Activated gamma-delta T cell treated with anti-CD3 and anti-CD28 coated beads, Interleukin-2, amount 50 U/mL, for 16 hours (primary cell): ENCODE measurements around the gene CARNS1.
A peak's percentile ranks its signal among the peaks of the same experiment; 100 is the strongest.

Source experiments
- DNase-seq: peaks from one replicate; pipeline ENCODE4 v3.0.0-alpha.2; 2020; ENCODE audit warnings: low read depth

CARNS1 gene

DNA sequence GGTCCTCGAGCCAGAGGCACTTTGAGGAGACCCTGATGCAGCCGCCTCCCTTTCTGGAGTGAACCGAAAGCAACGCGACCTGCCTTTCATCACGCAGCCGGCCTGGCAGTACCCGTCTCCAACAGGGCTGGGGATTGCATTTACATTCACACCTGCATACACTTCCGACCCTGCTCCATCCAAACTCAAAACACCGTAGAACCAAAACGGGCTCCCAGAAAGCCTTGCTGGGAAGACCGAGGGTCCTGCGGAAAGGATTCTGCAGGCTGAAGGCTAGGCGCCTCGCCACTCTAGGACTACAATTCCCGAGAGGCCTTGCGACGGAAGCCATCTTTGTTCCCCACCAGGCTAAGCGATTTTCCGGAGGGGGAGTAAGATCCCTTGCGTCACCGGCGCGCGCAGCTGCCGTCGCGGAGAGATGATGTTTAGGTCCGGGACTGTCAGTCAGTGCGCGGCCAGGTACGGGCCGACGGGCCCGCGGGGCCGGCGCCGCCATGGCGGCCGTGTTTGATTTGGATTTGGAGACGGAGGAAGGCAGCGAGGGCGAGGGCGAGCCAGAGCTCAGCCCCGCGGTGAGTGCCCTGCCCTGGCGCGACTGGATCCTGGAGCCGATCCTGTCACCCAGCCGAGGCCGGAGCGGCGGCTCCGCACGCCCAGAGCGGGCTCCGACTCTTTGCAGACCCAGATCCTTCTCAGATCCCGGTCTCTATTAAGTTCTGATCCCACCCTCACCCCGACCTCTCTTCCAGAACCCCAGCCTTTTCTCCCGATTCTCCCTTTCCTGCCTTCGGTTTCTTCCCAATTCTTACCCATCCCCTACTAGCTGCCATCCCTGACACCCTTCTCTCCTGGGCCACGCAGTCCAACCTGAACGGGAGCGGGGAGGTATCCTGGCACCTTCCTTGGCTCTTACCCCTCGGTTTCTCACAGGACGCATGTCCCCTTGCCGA, 12.8 kb downstream of the CARNS1 start, which contains the start of gene RPS6KB2:
Gene RPS6KB2, plus strand, starts transcription at position 443 of the 950 bp plus-strand sequence. Its CDS starts 52 bp downstream, at position 495.
- peak; percentile 99 for DNase-seq

DNA sequence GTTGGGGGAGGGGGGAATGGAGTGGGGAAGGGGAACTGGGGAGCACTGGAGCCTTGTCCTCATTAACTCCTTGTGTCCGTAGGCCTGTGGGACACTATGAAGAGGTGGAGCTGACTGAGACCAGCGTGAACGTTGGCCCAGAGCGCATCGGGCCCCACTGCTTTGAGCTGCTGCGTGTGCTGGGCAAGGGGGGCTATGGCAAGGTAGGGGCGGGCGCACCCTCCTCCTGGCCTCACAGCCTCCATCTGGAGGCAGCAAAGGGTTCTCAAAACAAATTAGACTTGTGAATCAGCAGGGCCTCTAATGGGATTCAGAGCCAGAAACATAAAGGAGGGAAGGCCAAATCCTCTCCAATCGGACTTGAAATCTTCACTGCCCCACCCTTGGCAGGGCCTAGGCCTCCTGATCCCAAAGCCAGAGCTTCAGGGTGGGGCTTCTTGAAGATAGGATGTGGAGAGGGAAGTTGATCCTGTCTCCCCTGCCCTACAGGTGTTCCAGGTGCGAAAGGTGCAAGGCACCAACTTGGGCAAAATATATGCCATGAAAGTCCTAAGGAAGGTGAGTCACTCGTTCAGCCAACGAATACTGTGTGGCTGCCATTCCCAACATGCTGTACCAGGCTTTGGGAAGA, 13.7 kb downstream of the CARNS1 start:
- no peak for DNase-seq

DNA sequence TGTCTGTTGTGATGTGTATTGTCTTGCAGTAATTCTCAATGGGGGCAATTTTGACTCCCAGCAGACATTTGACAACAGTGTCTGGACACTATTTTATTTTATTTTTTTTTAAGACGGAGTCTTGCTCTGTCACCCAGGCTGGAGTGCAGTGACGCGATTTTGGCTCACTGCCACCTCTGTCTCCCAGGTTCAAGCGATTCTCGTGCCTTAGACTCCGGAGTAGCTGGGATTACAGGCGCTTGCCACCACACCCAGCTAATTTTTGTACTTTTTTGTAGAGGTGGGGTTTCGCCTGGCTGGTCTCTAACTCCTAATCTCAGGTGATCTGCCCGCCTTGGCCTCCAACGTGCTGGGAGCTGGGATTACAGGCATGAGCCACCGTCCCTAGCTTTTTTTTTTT, 14.2 kb downstream of the CARNS1 start:
- DNase-seq: no peak

DNA sequence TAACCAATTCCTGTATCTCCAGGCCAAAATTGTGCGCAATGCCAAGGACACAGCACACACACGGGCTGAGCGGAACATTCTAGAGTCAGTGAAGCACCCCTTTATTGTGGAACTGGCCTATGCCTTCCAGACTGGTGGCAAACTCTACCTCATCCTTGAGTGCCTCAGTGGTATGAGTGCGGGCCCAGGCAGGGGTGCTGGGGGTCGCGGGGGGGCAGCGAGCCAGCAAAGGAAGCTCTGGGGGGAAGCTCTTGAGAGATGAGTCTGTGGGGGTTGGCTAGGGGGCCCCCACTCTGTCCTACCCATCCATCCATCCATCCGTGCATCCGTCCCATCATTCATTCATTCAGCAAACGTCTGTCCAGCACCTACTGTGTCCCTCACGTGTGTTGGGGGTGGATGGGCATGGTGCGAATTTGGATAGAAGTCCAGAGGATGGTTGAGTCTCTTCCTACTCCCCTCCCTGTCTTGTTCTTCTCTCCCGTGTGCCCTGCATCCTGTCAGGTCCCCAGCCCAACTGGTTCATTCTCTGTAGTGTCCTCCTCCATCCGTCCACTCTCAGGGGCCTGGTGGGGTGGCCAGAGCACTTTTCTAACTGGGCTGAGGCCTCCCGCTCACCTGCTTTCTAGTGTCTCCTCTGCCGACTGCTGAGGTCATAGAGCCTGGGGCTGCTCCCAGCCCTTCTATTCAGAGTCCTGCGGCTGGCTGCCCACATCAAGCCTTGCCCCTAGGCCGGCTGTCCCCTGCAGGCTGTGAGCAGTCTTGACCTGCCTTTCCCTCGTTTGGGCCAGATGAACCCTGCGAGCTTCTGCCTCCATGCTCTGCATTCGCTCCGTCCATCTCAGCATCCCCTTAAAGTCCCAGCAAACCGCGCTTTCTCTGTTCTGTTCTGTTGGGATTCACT, 16.1 kb downstream of the CARNS1 start:
- no peak for DNase-seq

DNA sequence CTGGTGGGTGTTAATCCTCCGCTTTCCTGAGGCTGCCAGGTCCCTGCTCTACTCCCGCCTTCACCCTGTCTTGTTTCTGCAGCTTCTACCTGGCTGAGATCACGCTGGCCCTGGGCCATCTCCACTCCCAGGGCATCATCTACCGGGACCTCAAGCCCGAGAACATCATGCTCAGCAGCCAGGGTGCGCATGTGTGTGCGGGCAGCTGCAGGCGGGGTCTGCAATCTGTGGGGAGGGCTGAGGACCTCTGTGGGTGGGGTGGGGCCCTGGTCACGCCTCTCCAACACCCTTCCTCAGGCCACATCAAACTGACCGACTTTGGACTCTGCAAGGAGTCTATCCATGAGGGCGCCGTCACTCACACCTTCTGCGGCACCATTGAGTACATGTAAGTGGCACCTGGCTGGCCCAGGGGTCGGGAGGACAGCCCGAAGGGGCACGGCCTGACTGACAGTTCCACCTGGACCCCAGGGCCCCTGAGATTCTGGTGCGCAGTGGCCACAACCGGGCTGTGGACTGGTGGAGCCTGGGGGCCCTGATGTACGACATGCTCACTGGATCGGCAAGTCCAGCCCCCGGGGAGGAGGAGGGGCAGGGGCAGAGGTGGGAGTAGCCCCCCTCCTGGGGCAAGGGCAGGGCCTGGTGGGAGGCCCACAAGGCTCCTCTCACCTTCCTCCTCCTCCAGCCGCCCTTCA, 17.3 kb downstream of the CARNS1 start:
- DNase-seq: no peak

DNA sequence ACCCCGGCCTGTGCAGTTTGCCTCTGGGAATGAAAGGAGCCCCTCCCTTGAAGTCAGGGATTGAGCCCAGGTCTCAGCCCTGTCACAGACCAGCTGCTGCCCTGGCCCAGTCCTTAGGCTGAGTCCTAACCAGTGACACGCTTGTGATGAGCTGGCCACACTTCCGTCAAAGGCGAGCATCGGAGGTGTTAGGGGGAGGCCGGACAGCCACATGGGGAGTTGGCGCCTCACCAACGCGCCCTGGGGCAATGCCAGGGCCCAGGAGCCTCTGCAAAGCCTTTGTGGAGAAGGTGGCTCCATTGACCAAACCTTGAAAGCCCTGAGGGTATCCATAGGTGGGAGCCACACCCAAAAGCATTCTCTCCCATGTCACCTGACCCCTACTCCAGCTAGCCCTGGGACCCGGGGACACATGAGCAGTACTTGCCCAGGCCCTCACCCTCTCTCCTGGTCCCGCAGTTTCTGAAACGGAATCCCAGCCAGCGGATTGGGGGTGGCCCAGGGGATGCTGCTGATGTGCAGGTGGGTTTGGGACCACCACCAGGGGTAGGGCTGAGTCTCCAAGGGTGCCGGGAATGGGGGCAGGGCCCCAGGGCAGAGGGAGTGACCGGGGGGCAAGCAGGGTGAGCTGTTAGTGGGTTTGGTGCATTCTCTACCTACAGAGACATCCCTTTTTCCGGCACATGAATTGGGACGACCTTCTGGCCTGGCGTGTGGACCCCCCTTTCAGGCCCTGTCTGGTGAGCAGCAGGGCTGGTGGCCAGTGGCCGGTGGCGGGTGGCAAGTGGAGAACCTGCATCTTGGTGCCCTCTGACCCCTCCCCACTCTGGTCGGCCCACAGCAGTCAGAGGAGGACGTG, 18.3 kb downstream of the CARNS1 start:
- DNase-seq: no peak

DNA sequence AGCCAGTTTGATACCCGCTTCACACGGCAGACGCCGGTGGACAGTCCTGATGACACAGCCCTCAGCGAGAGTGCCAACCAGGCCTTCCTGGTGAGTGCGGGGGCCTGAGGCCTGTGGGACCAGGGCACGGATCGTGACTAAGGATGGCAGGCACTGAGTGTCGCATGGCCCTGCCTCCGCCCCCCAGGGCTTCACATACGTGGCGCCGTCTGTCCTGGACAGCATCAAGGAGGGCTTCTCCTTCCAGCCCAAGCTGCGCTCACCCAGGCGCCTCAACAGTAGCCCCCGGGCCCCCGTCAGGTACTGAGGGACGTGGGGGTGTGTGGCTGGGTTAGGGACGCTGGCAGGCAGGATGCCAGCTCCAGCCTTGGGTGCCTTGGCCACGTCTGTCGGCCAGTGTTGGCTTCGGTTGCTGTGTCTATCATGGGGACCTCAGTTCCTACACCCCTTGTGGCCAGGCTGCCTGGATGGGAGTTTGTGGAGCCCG, 19.0 kb downstream of the CARNS1 start:
- DNase-seq: no peak

DNA sequence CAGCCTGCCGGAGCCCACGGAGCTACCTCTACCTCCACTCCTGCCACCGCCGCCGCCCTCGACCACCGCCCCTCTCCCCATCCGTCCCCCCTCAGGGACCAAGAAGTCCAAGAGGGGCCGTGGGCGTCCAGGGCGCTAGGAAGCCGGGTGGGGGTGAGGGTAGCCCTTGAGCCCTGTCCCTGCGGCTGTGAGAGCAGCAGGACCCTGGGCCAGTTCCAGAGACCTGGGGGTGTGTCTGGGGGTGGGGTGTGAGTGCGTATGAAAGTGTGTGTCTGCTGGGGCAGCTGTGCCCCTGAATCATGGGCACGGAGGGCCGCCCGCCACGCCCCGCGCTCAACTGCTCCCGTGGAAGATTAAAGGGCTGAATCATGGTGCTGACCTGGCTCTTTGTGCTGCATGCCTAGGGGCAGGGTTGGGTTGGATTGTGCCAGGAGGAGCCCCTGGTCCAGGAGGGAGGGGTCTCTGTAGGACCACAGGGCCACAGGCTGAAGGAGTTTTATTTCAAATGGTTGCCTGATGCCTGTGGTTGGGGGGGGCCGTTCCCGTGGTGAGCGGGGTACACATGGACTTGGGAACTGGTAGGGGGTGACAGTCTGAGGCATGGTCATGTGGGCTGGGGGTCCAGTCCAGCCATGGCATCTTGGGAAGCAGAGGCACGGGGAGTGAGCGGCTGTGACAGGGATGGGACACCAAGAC, 19.7 kb downstream of the CARNS1 start:
- DNase-seq: no peak

DNA sequence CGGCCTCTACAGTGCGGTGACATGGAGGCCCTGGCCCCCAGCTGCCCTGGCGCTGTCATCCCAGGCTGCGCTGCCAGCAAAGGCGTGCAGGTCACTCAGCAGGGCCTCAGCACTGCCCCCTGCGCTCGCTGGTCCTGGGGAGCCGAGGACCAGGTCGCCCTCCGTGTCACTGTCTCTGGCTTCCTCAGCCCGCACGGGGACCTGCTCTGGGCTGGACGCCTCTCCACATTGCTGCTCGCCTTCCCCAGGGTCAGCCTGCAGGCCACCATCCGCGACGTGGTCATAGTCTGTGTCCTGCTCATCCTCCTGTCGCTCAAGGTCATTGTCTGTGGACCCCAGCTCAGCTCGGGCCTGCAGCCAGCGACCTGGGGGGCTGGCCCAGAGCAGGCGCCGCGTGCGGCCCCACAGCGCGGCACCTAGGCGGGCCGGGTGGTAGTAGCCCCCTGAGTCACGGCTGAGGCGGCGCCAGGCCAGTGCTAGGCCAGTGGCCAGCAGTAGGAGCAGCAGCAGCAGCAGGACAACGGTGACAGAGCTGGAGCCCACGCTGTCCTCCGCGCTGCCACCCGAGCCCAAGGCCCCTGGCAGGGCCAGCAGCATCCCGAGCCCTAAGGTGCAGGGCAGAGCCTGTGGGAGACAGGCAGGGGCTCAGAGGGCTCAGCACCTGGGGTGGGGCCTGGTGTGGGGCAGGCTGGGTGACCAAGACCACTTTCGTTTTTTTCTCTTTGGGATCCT, 20.4 kb downstream of the CARNS1 start:
- DNase-seq: no peak

DNA sequence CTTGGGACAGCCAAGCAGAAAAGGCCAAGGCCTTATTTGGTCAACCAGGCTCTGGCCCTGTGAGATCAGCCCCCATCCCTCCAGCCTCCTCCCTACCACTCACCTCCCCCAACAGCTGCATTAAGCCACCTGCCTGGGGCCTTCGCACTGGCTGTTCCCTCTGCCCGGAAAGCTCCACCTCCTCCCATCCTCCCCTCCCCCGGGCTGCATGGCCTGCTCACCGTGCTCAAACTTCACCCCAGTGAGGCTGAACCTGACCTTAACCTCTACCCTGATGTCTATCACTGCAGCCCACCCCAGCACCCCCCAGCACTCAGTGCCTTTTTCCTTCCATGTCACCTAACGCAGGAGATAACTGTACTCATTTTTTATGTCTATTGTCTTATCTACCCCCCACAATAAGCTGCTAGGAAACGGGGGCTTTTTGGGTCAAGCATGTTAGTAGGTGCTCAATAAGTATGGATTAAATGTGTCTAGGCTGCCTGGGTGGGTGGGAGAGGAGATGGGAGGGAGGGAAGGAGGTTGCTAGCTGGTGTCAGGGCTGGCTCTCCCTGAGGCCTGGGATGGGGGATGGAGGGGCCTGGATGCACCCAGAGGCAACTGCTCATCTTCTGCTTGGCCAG, 21.1 kb downstream of the CARNS1 start:
- no peak for DNase-seq

DNA sequence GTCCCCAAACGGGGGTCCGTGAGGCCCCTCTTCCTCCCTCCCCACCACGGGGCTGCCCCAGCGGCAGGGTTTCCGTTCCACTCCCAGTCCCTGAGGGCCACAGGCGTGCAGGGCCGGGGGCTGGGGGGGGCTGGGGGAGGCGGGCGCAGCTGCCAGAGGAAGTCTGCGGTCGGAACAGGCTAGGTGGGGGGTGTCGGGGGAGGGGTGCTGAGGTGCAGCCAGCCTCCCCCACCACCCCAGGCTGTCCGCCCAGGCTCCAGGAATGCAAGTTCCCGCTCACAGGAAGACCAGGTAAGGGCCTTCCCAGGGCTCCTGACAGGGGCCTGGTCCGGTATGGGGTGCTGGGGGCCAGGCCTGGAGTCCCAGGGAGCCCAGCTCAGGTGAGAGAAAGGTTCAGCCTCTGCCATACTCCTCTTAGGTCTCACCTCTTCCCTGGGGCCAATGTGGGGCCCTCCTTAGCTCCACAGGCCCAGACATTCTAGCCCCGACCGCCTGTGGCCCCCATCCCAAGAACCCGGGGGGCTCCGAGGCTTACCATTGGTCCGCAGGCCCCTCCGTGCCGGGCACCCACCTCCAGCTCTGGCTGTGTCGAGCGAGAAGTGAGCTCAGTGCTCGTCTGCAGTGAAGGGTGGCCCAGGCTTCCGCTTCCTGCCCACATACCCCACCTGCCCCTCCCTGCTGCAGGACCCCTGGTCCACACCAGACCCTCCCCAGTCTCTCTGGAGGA, 21.8 kb downstream of the CARNS1 start, which contains the start of gene PTPRCAP:
Gene PTPRCAP, minus strand, starts transcription at position 601 of the 727 bp plus-strand sequence. Its CDS starts 63 bp downstream, at position 538.
- DNase-seq: peak; percentile 66

DNA sequence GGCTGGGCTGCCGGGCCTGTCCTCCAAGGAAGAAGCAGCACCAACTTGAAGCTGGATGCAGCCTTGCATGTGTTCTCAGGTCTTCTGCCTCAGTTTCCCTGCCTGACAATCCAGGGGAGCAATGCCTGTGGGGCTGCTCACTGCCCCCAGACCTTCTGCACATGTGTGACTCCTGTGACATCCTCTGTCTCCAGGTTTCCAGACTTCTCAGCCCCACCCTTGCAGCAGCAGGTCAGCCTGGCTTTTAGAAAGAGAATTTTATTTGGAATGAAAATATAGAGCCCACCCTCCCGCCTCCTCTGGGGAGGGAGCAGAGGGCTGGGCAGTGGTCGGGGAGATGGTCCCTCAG, 22.3 kb downstream of the CARNS1 start:
- DNase-seq: no peak

DNA sequence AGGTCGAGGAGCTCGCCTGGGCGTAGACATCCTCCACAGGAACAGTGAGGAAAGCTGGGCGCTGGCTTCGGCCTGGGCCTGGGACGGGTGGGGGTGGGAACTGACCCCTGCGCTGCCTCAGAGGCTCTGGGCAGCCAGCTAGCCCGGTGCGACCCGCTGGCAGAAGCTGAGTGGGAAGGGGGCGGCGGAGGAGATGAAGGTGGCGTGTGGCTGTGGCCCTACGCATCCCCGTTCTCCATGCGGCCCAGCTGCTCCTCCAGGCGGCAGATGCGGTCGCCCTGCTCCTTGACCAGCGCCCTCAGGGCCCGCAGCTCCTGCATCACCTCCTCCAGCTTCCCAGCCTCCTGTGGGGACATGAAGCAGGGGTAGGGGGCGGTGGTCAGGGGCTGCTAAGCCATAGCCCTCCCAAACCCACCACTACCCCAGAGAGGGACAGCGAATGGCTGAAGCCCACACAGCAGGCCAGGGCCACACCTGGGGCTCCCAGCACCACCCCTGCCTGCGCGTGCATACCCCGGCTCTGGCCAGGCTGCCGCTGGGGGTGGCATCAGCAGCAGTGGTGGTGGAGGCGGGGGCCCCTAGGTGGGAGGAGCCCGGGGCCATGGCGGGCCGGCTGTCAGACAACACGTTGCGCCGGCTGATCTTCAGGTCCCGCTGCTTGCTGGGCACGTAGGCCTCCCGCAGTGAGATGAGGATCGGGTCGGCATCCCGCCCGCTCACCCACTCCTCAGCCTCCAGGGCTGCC, 22.9 kb downstream of the CARNS1 start:
- no peak for DNase-seq

DNA sequence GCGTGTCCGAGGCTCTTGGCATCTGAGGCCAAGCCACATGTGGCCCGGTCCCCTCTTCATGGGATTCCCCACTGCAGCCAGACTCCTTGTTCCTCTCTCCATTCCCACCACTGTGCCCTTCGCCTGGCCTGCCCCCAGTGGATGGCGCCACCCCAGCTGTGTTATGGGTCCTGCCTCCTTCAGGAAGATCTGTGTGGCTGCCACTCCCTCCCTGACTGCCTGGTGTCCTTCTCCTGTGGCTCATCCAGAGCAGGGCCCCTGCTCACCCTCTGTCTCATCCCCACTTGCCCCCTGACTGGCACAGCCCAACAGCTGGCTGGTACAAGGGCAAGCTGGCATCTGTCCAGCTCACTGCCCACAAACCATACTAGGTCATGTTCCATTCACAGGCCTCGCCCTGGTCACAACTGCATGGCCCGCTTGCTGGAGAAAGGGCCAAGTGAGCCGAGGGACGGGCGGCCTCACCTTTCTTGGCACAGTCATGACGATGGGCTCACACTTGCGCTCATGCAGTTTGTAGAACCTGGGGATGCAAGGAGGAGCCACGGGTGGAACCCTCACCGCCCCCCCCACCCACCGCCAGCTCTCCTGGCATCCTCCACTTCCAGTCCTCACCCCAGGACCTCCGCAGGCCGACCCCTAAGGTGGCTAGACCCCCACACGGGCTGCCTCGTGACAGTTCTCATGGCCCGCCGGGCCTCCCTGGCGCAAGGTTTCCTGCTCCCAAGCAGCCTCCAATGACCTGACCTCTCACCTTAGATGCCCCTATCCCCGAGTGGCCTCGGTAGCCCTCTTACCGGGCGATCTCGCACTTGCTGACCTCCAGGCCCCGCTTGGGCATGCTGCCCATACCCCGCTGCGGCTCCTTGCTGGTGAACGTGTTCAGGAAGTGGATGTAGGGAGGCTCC, 24.1 kb downstream of the CARNS1 start:
- DNase-seq: no peak

DNA sequence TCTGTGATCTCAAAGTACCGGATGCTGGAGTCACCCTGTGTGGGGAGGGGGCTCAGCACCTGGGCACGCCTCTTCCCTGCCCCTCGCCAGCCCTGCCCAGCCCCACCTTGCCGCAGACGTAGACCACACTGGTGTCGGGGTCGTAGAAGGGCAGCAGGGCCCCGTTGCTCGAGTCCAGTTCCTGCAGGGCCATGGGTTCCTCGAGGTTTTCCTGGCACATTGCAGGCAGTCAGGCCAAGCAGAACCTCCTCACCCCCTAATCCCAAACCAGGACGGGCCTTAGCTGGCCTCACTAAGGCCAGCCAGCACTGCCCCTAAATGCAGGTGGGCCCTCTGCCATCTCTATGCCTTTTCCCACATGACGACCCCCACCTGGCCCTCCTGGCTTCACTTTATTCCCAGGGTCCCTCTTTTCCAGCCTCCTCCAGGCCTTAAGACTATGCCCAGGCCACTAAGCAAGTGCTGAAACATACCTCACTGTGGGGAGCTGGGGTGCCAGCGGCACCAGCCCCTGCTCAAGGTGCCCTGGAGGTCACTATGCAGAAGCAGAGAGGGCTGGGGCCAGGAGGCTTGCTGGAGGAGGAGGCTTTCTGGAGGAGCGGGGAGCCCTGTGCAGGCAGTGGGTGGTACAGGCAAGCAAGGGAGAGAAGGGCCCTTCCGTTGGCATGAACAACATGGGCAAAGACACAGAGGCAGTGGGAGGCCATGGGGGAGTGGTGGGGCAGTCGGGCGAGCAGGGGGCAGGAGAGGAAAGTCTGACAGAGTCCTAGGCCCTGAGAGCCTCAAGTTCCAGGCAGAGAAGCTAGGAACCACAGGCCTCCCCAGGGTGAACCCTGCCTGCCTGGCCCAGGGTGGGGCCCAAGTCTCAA, 25.0 kb downstream of the CARNS1 start:
- DNase-seq: no peak
